Adipocyte (in vitro differentiated cells): Measurements from ENCODE around the gene CNNM3.

Experiments used
- DNase-seq: peaks from one replicate; pipeline ENCODE4 v3.0.0-alpha.2; 2015; ENCODE audit warnings: low read depth
- H3K27me3 ChIP-seq: replicated peaks from 2 replicates; pipeline ENCODE4 v1.7.0; 2013; ENCODE audit warnings: mild to moderate bottlenecking, low read length, moderate library complexity; ENCODE audit not compliant: control insufficient read depth, insufficient read depth
- H3K36me3 ChIP-seq: 2 replicates; pipeline ENCODE4 v1.7.0; 2013; ENCODE audit warnings: low read length, mild to moderate bottlenecking, moderate library complexity; ENCODE audit not compliant: control insufficient read depth, insufficient read depth, severe bottlenecking
- H3K4me1 ChIP-seq: 2 replicates; pipeline ENCODE4 v1.7.0; 2013; ENCODE audit warnings: mild to moderate bottlenecking, low read length, moderate library complexity; ENCODE audit not compliant: control insufficient read depth, insufficient read depth
- H3K4me3 ChIP-seq: 2 replicates; pipeline ENCODE4 v1.7.0; 2013; ENCODE audit warnings: mild to moderate bottlenecking, low read length, moderate library complexity
- H3K9ac ChIP-seq: 2 replicates; pipeline ENCODE4 v1.7.0; 2013; ENCODE audit warnings: mild to moderate bottlenecking, low read length, moderate library complexity
- H3K9me3 ChIP-seq: 2 replicates; pipeline ENCODE4 v1.7.0; 2013; ENCODE audit warnings: mild to moderate bottlenecking, low read length, moderate library complexity; ENCODE audit not compliant: control insufficient read depth

Gene CNNM3

DNA sequence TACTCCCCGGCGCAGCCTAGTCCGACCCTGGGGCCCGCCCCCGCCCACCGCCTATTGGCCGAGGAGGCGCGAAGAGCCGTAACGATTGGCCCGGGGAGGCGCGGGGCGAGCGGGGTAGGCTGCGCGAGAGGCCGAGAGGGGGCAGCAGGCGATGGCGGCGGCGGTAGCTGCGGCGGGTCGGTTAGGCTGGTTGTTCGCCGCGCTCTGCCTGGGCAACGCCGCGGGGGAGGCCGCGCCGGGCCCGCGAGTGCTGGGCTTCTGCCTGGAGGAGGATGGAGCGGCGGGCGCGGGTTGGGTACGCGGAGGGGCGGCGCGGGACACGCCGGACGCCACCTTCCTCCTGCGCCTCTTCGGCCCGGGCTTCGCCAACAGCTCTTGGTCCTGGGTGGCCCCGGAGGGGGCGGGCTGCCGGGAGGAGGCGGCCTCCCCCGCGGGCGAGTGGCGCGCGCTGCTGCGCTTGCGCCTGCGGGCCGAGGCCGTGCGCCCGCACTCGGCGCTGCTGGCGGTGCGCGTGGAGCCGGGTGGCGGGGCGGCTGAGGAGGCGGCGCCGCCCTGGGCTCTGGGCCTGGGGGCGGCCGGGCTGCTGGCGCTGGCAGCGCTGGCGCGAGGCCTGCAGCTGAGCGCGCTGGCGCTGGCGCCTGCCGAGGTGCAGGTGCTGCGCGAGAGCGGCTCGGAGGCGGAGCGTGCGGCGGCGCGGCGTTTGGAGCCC lies at the start of gene CNNM3:
CNNM3 (plus strand) TSS at position 142 of the 709 bp plus-strand sequence; CDS start at position 152, 10 bp downstream.
- DNase-seq = peak; percentile 99
- Histone ChIP-seq H3K36me3 (no peaks in the 10 kb centered on the region), H3K9me3 (no peaks in the 10 kb centered on the region), H3K9ac (peak within 1 kb of the TSS; percentile 79), H3K4me1 (peaks cover 19% of the 10 kb centered on the region), H3K4me3 (peak within 1 kb of the TSS; percentile 86), H3K27me3 (no peaks in the 10 kb centered on the region)

DNA sequence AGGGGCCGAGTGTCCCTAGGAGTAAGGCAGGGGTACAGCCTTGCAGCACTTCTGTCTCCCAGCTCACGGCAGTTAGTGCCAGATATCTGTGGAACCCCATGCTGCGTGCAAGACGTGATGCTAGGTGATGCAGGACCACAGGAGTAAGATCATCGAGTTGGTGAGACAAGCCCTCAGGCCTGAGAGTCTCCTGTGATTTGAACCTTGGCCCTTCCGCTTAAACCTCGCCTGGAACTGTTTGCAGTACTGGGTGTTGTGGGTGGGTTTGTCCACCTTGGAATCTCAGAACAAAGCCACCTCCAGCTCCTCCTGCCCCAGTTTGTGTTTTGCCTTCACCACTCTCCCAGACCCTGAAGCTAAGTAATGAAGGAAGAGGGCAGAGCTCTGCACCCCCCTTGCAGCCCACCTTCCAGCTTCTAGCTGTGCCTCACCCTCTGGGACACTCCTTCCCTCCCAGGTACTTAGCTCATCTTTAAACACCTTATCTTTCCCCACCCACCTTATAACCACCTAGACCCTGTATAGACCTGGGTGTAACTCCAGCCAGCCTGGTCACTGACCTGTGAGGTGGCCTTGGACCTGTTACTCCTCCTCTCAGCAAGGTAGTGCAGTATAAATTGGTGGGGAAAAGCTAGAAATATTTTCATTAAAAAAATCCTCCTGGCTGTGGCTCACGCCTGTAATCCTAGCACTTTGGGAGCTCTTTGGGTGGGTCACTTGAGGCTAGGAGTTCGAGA lies 48.8 kb upstream of the CNNM3 start:
- Histone ChIP-seq H3K9ac (no peak overlapping the region), H3K27me3 (no peaks in the 10 kb centered on the region), H3K4me3 (no peak overlapping the region), H3K36me3 (no peaks in the 10 kb centered on the region), H3K4me1 (peaks cover 16% of the 10 kb centered on the region), H3K9me3 (no peaks in the 10 kb centered on the region)
- DNase-seq = no peak

DNA sequence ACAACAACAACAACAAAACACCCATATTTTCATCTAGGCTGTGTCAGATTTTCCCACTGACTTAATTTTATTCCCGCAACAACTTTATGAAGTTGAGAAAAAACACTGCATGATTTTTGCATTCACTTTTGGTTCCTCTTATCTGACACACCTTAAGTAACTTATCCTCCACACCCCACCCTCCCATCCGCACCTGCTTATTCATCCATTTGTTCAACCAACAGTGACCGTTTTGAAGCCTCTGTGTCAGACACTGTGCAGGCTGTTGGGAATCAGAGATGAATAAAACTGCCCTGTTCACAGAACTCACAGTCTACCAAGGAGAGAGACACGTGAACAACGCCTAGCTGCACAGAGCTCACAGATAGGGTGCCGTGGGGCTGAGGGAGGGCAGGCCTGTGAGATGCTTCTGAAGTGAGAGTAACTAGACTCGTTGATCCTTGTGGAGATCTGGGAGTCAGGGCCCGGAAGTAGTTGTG lies 47.9 kb upstream of the CNNM3 start:
- Histone ChIP-seq H3K9me3 (no peaks in the 10 kb centered on the region), H3K36me3 (no peaks in the 10 kb centered on the region), H3K9ac (no peak overlapping the region), H3K4me1 (peaks cover 8% of the 10 kb centered on the region), H3K4me3 (no peak overlapping the region), H3K27me3 (no peaks in the 10 kb centered on the region)
- DNase-seq = no peak

DNA sequence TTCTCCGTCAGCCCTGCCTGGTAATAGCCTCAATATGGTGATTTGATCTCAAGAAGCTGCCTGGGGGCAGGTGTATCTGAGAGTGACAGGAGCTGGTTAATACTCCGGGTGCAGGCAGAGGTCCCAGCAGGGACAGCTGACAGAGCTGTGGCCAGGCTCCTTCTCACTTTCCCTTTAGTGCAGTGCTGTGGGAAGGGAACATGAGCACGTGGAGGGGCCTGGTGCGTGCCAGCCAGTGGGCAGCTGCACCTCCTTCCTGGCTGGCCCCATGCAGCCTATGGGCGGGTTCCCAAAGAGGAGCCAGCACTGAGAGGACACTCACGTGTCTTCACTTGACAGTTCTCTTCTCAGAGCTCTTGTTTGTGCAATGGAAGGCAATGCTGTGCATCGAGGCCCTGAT lies 46.3 kb upstream of the CNNM3 start:
- H3K27me3 ChIP-seq = no peaks in the 10 kb centered on the region
- H3K4me1 ChIP-seq = no peaks in the 10 kb centered on the region
- H3K9me3 ChIP-seq = no peaks in the 10 kb centered on the region
- no peak overlapping the region for H3K9ac ChIP-seq
- no peak for DNase-seq
- H3K4me3 ChIP-seq = no peak overlapping the region
- no peaks in the 10 kb centered on the region for H3K36me3 ChIP-seq

DNA sequence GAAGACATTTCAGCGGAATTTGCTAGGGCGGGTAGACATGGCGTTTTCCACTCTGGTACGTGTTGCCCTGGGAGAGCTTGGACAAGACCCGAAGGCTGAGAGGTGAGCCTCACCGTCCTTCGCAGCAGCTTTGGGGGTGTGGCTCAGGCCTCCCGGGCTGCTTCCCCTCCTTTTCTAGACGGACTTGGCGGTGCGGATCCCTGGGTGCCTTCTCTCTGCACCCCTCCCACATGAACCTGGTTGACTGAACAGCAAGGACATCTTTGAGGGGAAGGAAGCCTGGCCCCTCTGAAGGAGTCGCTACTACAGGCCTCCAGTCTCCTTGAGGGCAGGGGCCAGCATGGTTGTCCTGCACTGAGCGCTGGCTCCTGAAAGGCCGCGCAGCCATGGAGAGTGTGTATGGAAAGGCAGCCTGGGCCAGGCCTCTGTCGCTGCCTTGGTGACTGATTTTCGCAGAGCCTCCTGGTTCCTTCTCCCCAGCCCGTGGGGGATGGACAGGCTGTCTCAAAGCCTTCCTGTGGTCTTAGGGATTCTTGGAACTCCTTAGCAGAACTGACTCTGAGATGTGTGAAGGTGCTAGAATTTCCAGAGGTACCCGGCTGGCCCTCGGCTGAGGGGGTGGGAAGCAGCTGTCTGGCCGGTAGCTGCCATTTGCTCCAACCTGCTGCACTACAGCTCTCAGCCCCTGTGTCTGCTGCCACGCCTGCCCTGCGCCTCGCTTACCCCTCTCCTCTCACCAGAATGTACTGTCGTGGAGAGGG lies 45.4 kb upstream of the CNNM3 start:
- Histone ChIP-seq H3K9me3 (no peaks in the 10 kb centered on the region), H3K4me3 (no peak overlapping the region), H3K9ac (no peak overlapping the region), H3K4me1 (no peaks in the 10 kb centered on the region), H3K27me3 (no peaks in the 10 kb centered on the region), H3K36me3 (no peaks in the 10 kb centered on the region)
- DNase-seq = no peak

DNA sequence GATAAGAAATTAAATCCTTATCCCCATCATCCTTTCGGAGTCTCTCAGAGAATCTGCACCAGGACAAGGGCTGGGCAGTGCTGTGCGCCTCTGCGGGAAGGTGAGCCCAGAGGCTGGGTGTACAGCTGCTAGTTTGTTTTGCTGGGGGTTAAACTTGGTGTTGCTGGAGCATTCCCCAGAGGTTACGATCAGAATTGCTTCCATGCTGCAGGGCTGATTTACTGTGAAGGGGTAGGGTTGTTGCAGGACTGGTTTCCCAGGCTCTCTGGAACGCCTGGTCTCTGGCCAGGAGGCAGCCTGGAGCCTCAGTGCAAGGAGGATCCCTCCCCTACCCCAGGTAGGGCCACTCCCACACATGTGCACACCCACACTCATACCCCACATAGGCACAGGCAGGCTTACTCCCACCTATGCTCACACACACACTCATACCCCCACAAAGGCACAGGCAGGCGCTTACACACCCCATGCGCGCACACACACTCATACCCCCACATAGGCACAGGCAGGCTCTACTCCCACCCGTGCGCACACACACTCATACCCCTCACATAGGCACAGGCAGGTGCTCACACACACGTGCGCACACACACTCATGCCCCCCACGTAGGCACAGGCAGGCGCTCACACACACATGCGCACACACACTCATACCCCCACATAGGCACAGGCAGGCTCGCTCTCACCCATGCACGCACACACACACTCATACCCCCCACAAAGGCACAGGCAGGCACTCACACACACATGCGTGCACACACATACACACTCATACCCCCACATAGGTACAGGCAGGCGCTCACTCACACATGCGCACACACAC lies 44.1 kb upstream of the CNNM3 start:
- no peaks in the 10 kb centered on the region for H3K4me1 ChIP-seq
- DNase-seq = no peak
- no peaks in the 10 kb centered on the region for H3K9me3 ChIP-seq
- H3K9ac ChIP-seq = no peak overlapping the region
- no peaks in the 10 kb centered on the region for H3K36me3 ChIP-seq
- H3K27me3 ChIP-seq = no peaks in the 10 kb centered on the region
- H3K4me3 ChIP-seq = no peak overlapping the region

DNA sequence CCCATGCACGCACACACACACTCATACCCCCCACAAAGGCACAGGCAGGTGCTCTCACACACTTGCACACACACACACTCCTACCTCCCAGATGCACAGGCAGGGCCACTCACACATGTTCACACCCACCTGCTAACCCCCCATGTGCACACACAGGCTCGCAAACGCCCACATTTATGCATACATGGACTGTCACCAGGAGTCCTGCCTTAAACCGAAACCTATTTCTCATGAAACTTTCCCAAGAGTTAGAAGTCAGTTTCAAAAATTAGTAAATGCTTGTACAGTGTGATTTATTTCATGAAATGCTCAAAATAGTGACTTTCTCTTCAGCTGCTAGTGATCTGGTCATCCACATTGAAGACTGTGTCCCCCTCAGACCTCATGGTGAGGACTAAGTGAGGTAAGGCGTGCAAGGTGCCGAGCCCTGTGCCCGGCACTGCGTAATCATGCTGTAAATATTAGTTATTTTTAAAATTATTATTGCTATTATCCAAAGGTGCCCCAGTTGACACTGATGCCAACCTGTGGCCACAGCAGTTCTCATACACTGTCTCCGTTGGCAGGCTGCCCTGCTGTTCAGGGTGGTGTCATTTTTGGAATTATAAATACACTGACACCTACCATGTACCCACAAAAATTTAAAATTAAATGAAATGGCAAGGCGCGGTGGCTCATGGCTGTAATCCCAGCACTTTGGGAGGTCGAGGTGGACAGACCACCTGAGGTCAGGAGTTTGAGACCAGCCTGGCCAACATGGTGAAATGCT lies 43.0 kb upstream of the CNNM3 start:
- Histone ChIP-seq H3K27me3 (no peaks in the 10 kb centered on the region), H3K4me1 (no peaks in the 10 kb centered on the region), H3K4me3 (no peak overlapping the region), H3K9me3 (no peaks in the 10 kb centered on the region), H3K36me3 (no peaks in the 10 kb centered on the region), H3K9ac (no peak overlapping the region)
- no peak for DNase-seq

DNA sequence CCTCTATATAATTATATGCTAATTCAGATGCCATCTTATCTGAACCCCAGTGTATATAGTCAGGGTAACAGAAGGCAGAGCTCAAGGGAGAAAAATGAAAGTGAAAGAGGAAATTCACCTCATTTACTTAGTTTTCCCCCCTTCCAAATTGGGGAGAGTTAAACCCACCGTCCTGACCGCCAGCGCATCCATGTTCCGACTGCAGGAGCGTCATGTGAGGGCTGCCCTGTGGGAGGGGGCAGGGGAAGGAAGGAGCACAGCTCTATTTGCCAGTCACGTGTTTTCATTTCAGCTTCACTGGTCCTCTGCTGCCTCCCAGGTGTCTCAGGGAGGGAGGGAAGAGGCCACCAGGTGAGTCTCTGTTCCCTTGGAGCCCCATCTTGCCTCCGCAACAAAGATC lies 42.1 kb upstream of the CNNM3 start:
- Histone ChIP-seq H3K4me3 (no peak overlapping the region), H3K36me3 (no peaks in the 10 kb centered on the region), H3K4me1 (no peaks in the 10 kb centered on the region), H3K9ac (no peak overlapping the region), H3K27me3 (no peaks in the 10 kb centered on the region), H3K9me3 (no peaks in the 10 kb centered on the region)
- no peak for DNase-seq

DNA sequence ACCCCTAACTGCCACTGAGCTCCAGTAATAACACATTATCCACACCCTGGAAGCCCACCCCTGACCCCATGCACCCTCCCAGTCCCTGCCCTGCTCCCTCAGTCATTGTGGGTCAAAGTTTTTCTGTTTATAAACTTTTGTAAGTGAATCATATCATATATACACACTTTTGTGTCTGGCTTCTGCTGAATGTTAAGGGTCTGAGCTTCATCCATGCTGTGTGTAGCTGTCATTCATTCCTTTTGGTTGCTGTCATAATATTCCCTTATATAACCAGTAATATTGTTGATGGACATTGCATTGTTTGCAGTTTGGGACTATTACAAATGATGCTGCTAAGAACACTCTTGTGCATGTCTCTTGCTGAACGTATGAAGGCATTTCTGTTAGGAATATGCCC lies 40.9 kb upstream of the CNNM3 start:
- no peaks in the 10 kb centered on the region for H3K4me1 ChIP-seq
- H3K4me3 ChIP-seq = no peak overlapping the region
- H3K9ac ChIP-seq = no peak overlapping the region
- no peak for DNase-seq
- H3K27me3 ChIP-seq = no peaks in the 10 kb centered on the region
- H3K36me3 ChIP-seq = no peaks in the 10 kb centered on the region
- no peaks in the 10 kb centered on the region for H3K9me3 ChIP-seq

DNA sequence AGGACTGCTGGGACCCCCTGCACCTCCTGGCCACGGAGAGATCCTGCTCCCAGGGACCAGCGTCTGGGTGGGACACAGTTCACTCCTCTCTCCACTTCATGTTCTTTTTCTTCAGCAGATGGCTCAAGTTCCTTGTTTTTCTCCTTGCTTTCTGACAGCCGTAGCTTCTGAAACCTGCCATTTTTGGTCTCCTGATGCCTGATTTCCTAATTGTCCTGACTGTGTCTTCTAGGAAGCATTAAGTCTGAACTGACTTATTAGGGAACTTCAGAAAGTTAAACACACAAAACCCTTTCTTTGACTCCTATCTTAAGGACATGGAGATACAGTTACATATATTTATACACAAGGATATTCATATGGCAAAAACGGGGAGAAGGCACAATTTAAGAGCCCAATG lies 32.7 kb upstream of the CNNM3 start:
- H3K9me3 ChIP-seq = no peaks in the 10 kb centered on the region
- DNase-seq = no peak
- H3K27me3 ChIP-seq = peaks cover 3% of the 10 kb centered on the region
- no peak overlapping the region for H3K9ac ChIP-seq
- no peaks in the 10 kb centered on the region for H3K36me3 ChIP-seq
- no peak overlapping the region for H3K4me3 ChIP-seq
- peaks cover 13% of the 10 kb centered on the region for H3K4me1 ChIP-seq
